ENCODE data around the gene ABTB2. TPM values are rescaled to one million over a fixed set of nuclear protein-coding genes. Genes with fewer than 3 reads are reported as not detected.

Gene ABTB2
- total and polyA plus RNA-seq, 9 of the 15 experiments (the other 6 are each of a cell fraction or from before 2014, with no cell fraction given): 0.03 to 0.18 (median 0.12) TPM; not detected in 2

DNA sequence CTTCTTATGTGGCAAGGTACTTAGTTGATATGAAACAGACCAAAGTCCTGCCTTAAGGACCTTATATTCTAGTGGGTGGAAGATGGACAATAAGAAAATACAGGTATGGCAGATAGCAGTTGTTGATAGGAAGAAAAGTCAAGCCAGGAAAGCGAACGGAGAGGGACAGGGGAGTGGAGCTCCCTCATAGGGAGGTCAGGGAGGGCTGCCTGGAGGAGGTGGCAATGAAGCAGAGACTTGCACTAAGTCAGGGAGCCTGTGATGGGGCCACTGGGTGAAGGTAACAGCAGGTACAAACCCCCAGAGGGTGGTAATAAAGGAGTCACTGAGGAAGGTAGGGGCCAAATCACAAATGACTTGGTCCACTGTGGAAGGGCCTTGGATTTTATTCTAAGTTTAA is 65.3 kb downstream of the ABTB2 start:
- H3K9me3 ChIP-seq (replicated peaks; ENCODE audit: control insufficient read depth, insufficient read depth, low read depth, low read length): no peaks in the 10 kb centered on the region
- intact Hi-C loops (cut with micrococcal nuclease): no loop called here
- ATAC-seq: no peak
- in situ Hi-C loops (cut with MboI): no loop called here
- no peaks in the 10 kb centered on the region for H4K20me1 ChIP-seq (replicated peaks; ENCODE audit: control insufficient read depth, insufficient read depth, low read length)
- no peak overlapping the region for H3K4me2 ChIP-seq (ENCODE audit: insufficient read depth, low read length)
- H3K79me2 ChIP-seq (ENCODE audit: control insufficient read depth, insufficient read depth, low read length): no peaks in the 10 kb centered on the region
- H3K9ac ChIP-seq (ENCODE audit: insufficient read depth in 1 of 2, low read depth in 2 of 2, low read length in 2 of 2): no peak overlapping the region
- no TSS peak for BruUV-seq (replicated peaks)
- no peak overlapping the region for H3K27ac ChIP-seq (ENCODE audit: extremely low read depth, low read depth, low read length)
- no peak for FAIRE-seq
- no peaks in the 10 kb centered on the region for H3K9me1 ChIP-seq (ENCODE audit: control insufficient read depth, insufficient read depth, low read length)
- no peaks in the 10 kb centered on the region for H3K36me3 ChIP-seq (ENCODE audit: control insufficient read depth, insufficient read depth, low read length)
- no peak for DNase-seq (ENCODE audit: extremely low read depth in 1 of 4, low spot score in 3 of 4)
- TF ChIP-seq ZFP36 (IDR thresholded peaks at IDR 0.05; ENCODE audit: low read depth, low read length, partially characterized antibody): peak; percentile 86
- TF ChIP-seq FUS (optimal IDR thresholded peaks at IDR 0.05; ENCODE audit: low read depth, low read length): no peak
- WGBS (ENCODE audit: insufficient coverage, low coverage, missing lambda C conversion rate): 0% methylated on average over 2 of the region's 2 CpGs
- ChIA-PET POLR2A (no interaction called here), CTCF (ENCODE audit: low intra/inter-chr PET ratio) (no interaction called here)
- no peak overlapping the region for H2AFZ ChIP-seq (ENCODE audit: low read depth, low read length)
- H3K27me3 ChIP-seq (ENCODE audit: control insufficient read depth in 2 of 2, insufficient read depth in 2 of 2, low read length in 2 of 2): peaks cover 10 to 26% of the 10 kb centered on the region in 2 experiments; a peak in 4 of 5 replicates
- H3K4me1 ChIP-seq (replicated peaks in 1 of 2; ENCODE audit: control insufficient read depth in 2 of 2, insufficient read depth in 2 of 2, low read length in 2 of 2): no peaks in the 10 kb centered on the region
- no peak overlapping the region for H3K4me3 ChIP-seq

DNA sequence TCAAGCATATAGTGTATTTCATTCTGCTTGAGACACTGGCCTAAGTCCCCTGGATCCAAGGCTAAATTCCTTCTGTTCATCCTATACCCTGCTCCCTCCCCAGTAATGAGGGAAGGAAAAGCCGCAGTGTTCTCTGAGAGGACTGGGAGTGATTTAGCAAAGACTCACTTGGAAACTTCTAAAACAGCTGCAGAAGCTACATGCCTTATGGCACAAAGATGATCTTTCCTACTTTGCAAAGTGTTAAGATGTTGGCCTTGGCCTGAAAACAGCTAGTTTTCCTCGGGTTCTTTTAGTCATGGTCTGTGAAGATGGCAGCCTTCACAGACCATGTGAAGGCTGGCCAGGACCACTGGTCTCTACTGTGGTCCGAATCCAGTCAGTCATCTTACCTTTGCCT is 65.7 kb downstream of the ABTB2 start:
- no peaks in the 10 kb centered on the region for H3K4me1 ChIP-seq (replicated peaks in 1 of 2; ENCODE audit: control insufficient read depth in 2 of 2, insufficient read depth in 2 of 2, low read length in 2 of 2)
- no peaks in the 10 kb centered on the region for H3K36me3 ChIP-seq (ENCODE audit: control insufficient read depth, insufficient read depth, low read length)
- ChIA-PET POLR2A (interaction anchor here (1.1 kb wide), 1 partner anchor 22 kb away, joined by 3 read pairs; no protein-coding TSS in a partner anchor), CTCF (ENCODE audit: low intra/inter-chr PET ratio) (no interaction called here)
- no peak overlapping the region for H2AFZ ChIP-seq (ENCODE audit: low read depth, low read length)
- TF ChIP-seq ELF2 (CRISPR knock-in tag; IDR thresholded peaks at IDR 0.05) (no peak), THRAP3 (IDR thresholded peaks at IDR 0.05; ENCODE audit: borderline replicate concordance) (no peak), ESRRA (IDR thresholded peaks at IDR 0.05; ENCODE audit: borderline replicate concordance, low read depth) (no peak), DDX20 (tag; IDR thresholded peaks at IDR 0.05; ENCODE audit: low read depth) (no peak), MAFG (tag; conservative IDR thresholded peaks at IDR 0.05) (no peak), MCM3 (IDR thresholded peaks at IDR 0.05) (no peak), DNMT1 (IDR thresholded peaks at IDR 0.05) (no peak), KAT8 (IDR thresholded peaks at IDR 0.05; ENCODE audit: low read depth) (no peak), TAL1 (IDR thresholded peaks at IDR 0.05) (no peak), PRPF4 (IDR thresholded peaks at IDR 0.05; ENCODE audit: insufficient read depth, low read depth, low read length, poor library complexity, severe bottlenecking) (no peak), ZNF143 (CRISPR knock-in tag; IDR thresholded peaks at IDR 0.05) (no peak)
- no peak for FAIRE-seq
- in situ Hi-C loops (cut with MboI) (no loop called here), intact Hi-C loops (cut with micrococcal nuclease) (no loop called here)
- no peaks in the 10 kb centered on the region for H4K20me1 ChIP-seq (replicated peaks; ENCODE audit: control insufficient read depth, insufficient read depth, low read length)
- no peak overlapping the region for H3K4me2 ChIP-seq (ENCODE audit: insufficient read depth, low read length)
- H3K9me3 ChIP-seq (replicated peaks; ENCODE audit: control insufficient read depth, insufficient read depth, low read depth, low read length): no peaks in the 10 kb centered on the region
- H3K4me3 ChIP-seq: no peak overlapping the region
- 3% methylated on average over 3 of the region's 3 CpGs for WGBS (ENCODE audit: insufficient coverage, low coverage, missing lambda C conversion rate)
- H3K9ac ChIP-seq (ENCODE audit: insufficient read depth in 1 of 2, low read depth in 2 of 2, low read length in 2 of 2): no peak overlapping the region
- no peaks in the 10 kb centered on the region for H3K79me2 ChIP-seq (ENCODE audit: control insufficient read depth, insufficient read depth, low read length)
- H3K27ac ChIP-seq (ENCODE audit: extremely low read depth, low read depth, low read length): no peak overlapping the region
- no peak for DNase-seq (ENCODE audit: extremely low read depth in 1 of 4, low spot score in 3 of 4)
- H3K9me1 ChIP-seq (ENCODE audit: control insufficient read depth, insufficient read depth, low read length): no peaks in the 10 kb centered on the region
- H3K27me3 ChIP-seq (ENCODE audit: control insufficient read depth in 2 of 2, insufficient read depth in 2 of 2, low read length in 2 of 2): peaks cover 10 to 26% of the 10 kb centered on the region in 2 experiments; a peak in 4 of 5 replicates
- BruUV-seq (replicated peaks): no TSS peak
- no peak for ATAC-seq

All from K562 (cell line).